GM23338 (cell line): ENCODE measurements around the gene FGFRL1. TPM values are rescaled to one million over a fixed set of nuclear protein-coding genes. Genes with fewer than 3 reads are reported as not detected.

Experiments
- ATAC-seq: fragments of 200-7000 bp; cut with Tn5 transposase; 3 replicates; pipeline ENCODE4 v1.9.1; 2020
- DNase-seq: peaks from one replicate; pipeline ENCODE4 v3.0.0-alpha.2; 2015; ENCODE audit warnings: low spot score
- H2AFZ ChIP-seq: fragments of 200-600 bp; sonication (generic); 2 replicates; pipeline ENCODE4 v1.8.0; 2016; ENCODE audit warnings: antibody characterized with exemption, mild to moderate bottlenecking, moderate library complexity
- H3F3A ChIP-seq: fragments of 200-600 bp; sonication (generic); replicated peaks from 2 replicates; pipeline ENCODE4 v1.8.0; 2017; ENCODE audit warnings: antibody characterized with exemption, mixed run types, low read depth
- H3K27ac ChIP-seq: fragments of 200-600 bp; sonication (generic); 2 replicates; pipeline ENCODE4 v1.6.1; 2016; ENCODE audit warnings: low read depth
- H3K27me3 ChIP-seq: fragments of 200-600 bp; sonication (generic); 2 replicates; pipeline ENCODE4 v1.8.0; 2016; ENCODE audit warnings: mild to moderate bottlenecking, mixed run types, moderate library complexity; ENCODE audit not compliant: insufficient read depth
- H3K36me3 ChIP-seq: fragments of 200-600 bp; sonication (generic); 2 replicates; pipeline ENCODE4 v1.8.0; 2016; ENCODE audit warnings: mild to moderate bottlenecking; ENCODE audit not compliant: insufficient read depth
- H3K4me1 ChIP-seq: fragments of 200-600 bp; sonication (generic); 2 replicates; pipeline ENCODE4 v1.8.0; 2016; ENCODE audit warnings: mild to moderate bottlenecking, moderate library complexity; ENCODE audit not compliant: insufficient read depth
- H3K4me2 ChIP-seq: fragments of 200-600 bp; sonication (generic); 2 replicates; pipeline ENCODE4 v1.7.1; 2017; ENCODE audit warnings: mixed run types
- H3K4me3 ChIP-seq: fragments of 200-600 bp; sonication (generic); 2 replicates; pipeline ENCODE4 v1.6.1; 2016; ENCODE audit warnings: mixed run types
- H3K79me2 ChIP-seq: fragments of 200-600 bp; sonication (generic); replicated peaks from 2 replicates; pipeline ENCODE4 v1.8.0; 2017; ENCODE audit warnings: mild to moderate bottlenecking; ENCODE audit not compliant: insufficient read depth
- H3K9me2 ChIP-seq: fragments of 200-600 bp; sonication (generic); 2 replicates; pipeline ENCODE4 v1.8.0; 2017; ENCODE audit not compliant: insufficient read depth
- H4K20me1 ChIP-seq: fragments of 200-600 bp; sonication (generic); replicated peaks from 2 replicates; pipeline ENCODE4 v1.8.0; 2017; ENCODE audit warnings: mild to moderate bottlenecking; ENCODE audit not compliant: insufficient read depth
- H3K27ac Mint-ChIP-seq: 2 replicates; pipeline ENCODE4 v1.8.0; 2020; ENCODE audit warnings: inconsistent platforms, mild to moderate bottlenecking, moderate library complexity, mixed read lengths
- H3K27me3 Mint-ChIP-seq: 3 replicates; pipeline ENCODE4 v1.8.0; 2022; ENCODE audit warnings: low read depth, mild to moderate bottlenecking, moderate library complexity, mixed read lengths, inconsistent platforms; ENCODE audit not compliant: insufficient read depth, poor library complexity
- H3K36me3 Mint-ChIP-seq: 3 replicates; pipeline ENCODE4 v1.8.0; 2021; ENCODE audit warnings: low read depth, mild to moderate bottlenecking, inconsistent platforms, moderate library complexity, mixed read lengths
- H3K4me1 Mint-ChIP-seq: 3 replicates; pipeline ENCODE4 v1.8.0; 2020; ENCODE audit warnings: mild to moderate bottlenecking, inconsistent platforms, mixed read lengths
- H3K4me3 Mint-ChIP-seq: 3 replicates; pipeline ENCODE4 v1.8.0; 2021; ENCODE audit warnings: moderate library complexity, mild to moderate bottlenecking, inconsistent platforms, mixed read lengths
- H3K9me3 Mint-ChIP-seq: 3 replicates; pipeline ENCODE4 v1.8.0; 2020; ENCODE audit warnings: moderate library complexity, mild to moderate bottlenecking, inconsistent platforms, mixed read lengths
- CREB1 ChIP-seq: fragments of 250-450 bp; sonication (Bioruptor Pico); IDR thresholded peaks from 2 replicates; pipeline ENCODE4 v1.5.0; 2020; ENCODE audit warnings: low read depth, mild to moderate bottlenecking, moderate library complexity
- ETS1 ChIP-seq: IDR thresholded peaks from 2 replicates; pipeline ENCODE4 v1.6.1; 2016; ENCODE audit warnings: antibody characterized with exemption
- EZH2phosphoT487 ChIP-seq: fragments of 200-600 bp; sonication (generic); IDR thresholded peaks from one replicate; pipeline ENCODE4 v1.8.1; 2018; ENCODE audit warnings: antibody characterized with exemption; ENCODE audit not compliant: unreplicated experiment
- JUNB ChIP-seq: IDR thresholded peaks from one replicate; pipeline ENCODE4 v1.6.1; 2016; ENCODE audit warnings: antibody characterized with exemption; ENCODE audit not compliant: unreplicated experiment
- NANOG ChIP-seq: IDR thresholded peaks from 2 replicates; pipeline ENCODE4 v1.6.1; 2016; ENCODE audit warnings: antibody characterized with exemption, borderline replicate concordance
- POLR2AphosphoS5 ChIP-seq: IDR thresholded peaks from 2 replicates; pipeline ENCODE4 v1.6.1; 2016; ENCODE audit warnings: antibody characterized with exemption, low read depth
- REST ChIP-seq: IDR thresholded peaks from one replicate; pipeline ENCODE4 v1.6.1; 2018; ENCODE audit warnings: antibody characterized with exemption; ENCODE audit not compliant: unreplicated experiment
- STAT1 ChIP-seq: IDR thresholded peaks from one replicate; pipeline ENCODE4 v1.6.1; 2016; ENCODE audit warnings: antibody characterized with exemption; ENCODE audit not compliant: unreplicated experiment
- ZNF114 ChIP-seq: fragments of 250-450 bp; sonication (Bioruptor Pico); IDR thresholded peaks from 2 replicates; pipeline ENCODE4 v1.5.0; 2020; ENCODE audit warnings: mild to moderate bottlenecking, moderate library complexity
- polyA plus RNA-seq: library from polyadenylated mRNA; unstranded; fragments of >200 nt; fragmentation: Nextera tagmentation; extraction: Ambion mirVana; gene quantifications from 2 replicates; pipeline ENCODE4 v1.2.1, GENCODE V29; 2016
- total RNA-seq: library from RNA; depleted of rRNA; stranded (reverse); fragments of >200 nt; shearing (Covaris generic); gene quantifications from 2 replicates; pipeline ENCODE4 v1.2.3, GENCODE V29; 2014
- TF ChIP-seq, protein P1 (sequence below), 2 experiments: fragments of 200-600 bp in 1 of 2; sonication (generic) in 1 of 2; conservative IDR thresholded peaks; 2 replicates each; pipeline versions ENCODE4 v1.5.1 to v1.6.1; 2016 to 2017; ENCODE audit warnings: antibody characterized with exemption in 2 of 2, low read depth in 2 of 2, mild to moderate bottlenecking in 2 of 2, moderate library complexity in 1 of 2
- TF ChIP-seq, protein P2 (sequence below): fragments of 250-450 bp; sonication (Bioruptor Pico); IDR thresholded peaks from 2 replicates; pipeline ENCODE4 v1.5.0; 2020; ENCODE audit warnings: mild to moderate bottlenecking, moderate library complexity

FGFRL1 gene
- total and polyA plus RNA-seq, 2 experiments from 2014 or later, result 7.0 to 35.8 TPM

- Histone ChIP-seq H4K20me1 (no peaks in the 10 kb centered on the region), H3K27ac (no peak overlapping the region), H3F3A (no peaks in the 10 kb centered on the region), H3K4me1 (no peaks in the 10 kb centered on the region), H3K36me3 (no peaks in the 10 kb centered on the region), H3K9me2 (no peaks in the 10 kb centered on the region), H3K4me3 (no peak overlapping the region), H3K4me2 (no peak overlapping the region), H3K79me2 (no peaks in the 10 kb centered on the region), H3K27me3 (no peaks in the 10 kb centered on the region), H2AFZ (no peak overlapping the region)
- no peak overlapping the region for H3K4me3 Mint-ChIP-seq
- H3K9me3 Mint-ChIP-seq, result peaks cover 8% of the 10 kb centered on the region; the same call in 2 of the 3 replicates
- peaks cover 3% of the 10 kb centered on the region; the same call in 1 of the 3 replicates for H3K4me1 Mint-ChIP-seq
- H3K27me3 Mint-ChIP-seq, result peaks cover 3% of the 10 kb centered on the region
- ATAC-seq, result no peak
- TF ChIP-seq, protein P1, sequence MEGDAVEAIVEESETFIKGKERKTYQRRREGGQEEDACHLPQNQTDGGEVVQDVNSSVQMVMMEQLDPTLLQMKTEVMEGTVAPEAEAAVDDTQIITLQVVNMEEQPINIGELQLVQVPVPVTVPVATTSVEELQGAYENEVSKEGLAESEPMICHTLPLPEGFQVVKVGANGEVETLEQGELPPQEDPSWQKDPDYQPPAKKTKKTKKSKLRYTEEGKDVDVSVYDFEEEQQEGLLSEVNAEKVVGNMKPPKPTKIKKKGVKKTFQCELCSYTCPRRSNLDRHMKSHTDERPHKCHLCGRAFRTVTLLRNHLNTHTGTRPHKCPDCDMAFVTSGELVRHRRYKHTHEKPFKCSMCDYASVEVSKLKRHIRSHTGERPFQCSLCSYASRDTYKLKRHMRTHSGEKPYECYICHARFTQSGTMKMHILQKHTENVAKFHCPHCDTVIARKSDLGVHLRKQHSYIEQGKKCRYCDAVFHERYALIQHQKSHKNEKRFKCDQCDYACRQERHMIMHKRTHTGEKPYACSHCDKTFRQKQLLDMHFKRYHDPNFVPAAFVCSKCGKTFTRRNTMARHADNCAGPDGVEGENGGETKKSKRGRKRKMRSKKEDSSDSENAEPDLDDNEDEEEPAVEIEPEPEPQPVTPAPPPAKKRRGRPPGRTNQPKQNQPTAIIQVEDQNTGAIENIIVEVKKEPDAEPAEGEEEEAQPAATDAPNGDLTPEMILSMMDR (conservative IDR thresholded peaks at IDR 0.05; ENCODE audit: low read depth in 2 of 2), result no peak
- TF ChIP-seq, protein P2, sequence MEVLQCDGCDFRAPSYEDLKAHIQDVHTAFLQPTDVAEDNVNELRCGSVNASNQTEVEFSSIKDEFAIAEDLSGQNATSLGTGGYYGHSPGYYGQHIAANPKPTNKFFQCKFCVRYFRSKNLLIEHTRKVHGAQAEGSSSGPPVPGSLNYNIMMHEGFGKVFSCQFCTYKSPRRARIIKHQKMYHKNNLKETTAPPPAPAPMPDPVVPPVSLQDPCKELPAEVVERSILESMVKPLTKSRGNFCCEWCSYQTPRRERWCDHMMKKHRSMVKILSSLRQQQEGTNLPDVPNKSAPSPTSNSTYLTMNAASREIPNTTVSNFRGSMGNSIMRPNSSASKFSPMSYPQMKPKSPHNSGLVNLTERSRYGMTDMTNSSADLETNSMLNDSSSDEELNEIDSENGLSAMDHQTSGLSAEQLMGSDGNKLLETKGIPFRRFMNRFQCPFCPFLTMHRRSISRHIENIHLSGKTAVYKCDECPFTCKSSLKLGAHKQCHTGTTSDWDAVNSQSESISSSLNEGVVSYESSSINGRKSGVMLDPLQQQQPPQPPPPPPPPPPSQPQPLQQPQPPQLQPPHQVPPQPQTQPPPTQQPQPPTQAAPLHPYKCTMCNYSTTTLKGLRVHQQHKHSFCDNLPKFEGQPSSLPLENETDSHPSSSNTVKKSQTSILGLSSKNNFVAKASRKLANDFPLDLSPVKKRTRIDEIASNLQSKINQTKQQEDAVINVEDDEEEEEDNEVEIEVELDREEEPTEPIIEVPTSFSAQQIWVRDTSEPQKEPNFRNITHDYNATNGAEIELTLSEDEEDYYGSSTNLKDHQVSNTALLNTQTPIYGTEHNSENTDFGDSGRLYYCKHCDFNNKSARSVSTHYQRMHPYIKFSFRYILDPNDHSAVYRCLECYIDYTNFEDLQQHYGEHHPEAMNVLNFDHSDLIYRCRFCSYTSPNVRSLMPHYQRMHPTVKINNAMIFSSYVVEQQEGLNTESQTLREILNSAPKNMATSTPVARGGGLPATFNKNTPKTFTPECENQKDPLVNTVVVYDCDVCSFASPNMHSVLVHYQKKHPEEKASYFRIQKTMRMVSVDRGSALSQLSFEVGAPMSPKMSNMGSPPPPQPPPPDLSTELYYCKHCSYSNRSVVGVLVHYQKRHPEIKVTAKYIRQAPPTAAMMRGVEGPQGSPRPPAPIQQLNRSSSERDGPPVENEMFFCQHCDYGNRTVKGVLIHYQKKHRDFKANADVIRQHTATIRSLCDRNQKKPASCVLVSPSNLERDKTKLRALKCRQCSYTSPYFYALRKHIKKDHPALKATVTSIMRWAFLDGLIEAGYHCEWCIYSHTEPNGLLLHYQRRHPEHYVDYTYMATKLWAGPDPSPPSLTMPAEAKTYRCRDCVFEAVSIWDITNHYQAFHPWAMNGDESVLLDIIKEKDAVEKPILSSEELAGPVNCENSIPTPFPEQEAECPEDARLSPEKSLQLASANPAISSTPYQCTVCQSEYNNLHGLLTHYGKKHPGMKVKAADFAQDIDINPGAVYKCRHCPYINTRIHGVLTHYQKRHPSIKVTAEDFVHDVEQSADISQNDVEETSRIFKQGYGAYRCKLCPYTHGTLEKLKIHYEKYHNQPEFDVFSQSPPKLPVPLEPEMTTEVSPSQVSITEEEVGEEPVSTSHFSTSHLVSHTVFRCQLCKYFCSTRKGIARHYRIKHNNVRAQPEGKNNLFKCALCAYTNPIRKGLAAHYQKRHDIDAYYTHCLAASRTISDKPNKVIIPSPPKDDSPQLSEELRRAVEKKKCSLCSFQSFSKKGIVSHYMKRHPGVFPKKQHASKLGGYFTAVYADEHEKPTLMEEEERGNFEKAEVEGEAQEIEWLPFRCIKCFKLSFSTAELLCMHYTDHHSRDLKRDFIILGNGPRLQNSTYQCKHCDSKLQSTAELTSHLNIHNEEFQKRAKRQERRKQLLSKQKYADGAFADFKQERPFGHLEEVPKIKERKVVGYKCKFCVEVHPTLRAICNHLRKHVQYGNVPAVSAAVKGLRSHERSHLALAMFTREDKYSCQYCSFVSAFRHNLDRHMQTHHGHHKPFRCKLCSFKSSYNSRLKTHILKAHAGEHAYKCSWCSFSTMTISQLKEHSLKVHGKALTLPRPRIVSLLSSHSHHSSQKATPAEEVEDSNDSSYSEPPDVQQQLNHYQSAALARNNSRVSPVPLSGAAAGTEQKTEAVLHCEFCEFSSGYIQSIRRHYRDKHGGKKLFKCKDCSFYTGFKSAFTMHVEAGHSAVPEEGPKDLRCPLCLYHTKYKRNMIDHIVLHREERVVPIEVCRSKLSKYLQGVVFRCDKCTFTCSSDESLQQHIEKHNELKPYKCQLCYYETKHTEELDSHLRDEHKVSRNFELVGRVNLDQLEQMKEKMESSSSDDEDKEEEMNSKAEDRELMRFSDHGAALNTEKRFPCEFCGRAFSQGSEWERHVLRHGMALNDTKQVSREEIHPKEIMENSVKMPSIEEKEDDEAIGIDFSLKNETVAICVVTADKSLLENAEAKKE (CRISPR knock-in tag), result no peak
- TF ChIP-seq REST, result no peak
- TF ChIP-seq STAT1, result no peak
- no peak for TF ChIP-seq POLR2AphosphoS5
- TF ChIP-seq CREB1 (CRISPR knock-in tag), result no peak
- no peak for TF ChIP-seq JUNB
- TF ChIP-seq EZH2phosphoT487, result no peak
- no peak for TF ChIP-seq ETS1
- no peak for TF ChIP-seq NANOG
- TF ChIP-seq ZNF114 (CRISPR knock-in tag), result no peak
- no peak overlapping the region for H3K27ac Mint-ChIP-seq
- H3K36me3 Mint-ChIP-seq, result peaks cover 2% of the 10 kb centered on the region; the same call in 1 of the 3 replicates
- DNase-seq, result no peak
These were observed 58.0 kb downstream of the FGFRL1 start for GRCh38 chr4:1069394-1069793.
